Globus pallidus (tissue), 1 donor: Measurements from ENCODE around the gene ANKS1B.

ENCODE experiments used
- DNase-seq: peaks from one replicate; pipeline ENCODE4 v3.0.0-alpha.2; 2015; ENCODE audit warnings: low spot score

Gene ANKS1B

DNA sequence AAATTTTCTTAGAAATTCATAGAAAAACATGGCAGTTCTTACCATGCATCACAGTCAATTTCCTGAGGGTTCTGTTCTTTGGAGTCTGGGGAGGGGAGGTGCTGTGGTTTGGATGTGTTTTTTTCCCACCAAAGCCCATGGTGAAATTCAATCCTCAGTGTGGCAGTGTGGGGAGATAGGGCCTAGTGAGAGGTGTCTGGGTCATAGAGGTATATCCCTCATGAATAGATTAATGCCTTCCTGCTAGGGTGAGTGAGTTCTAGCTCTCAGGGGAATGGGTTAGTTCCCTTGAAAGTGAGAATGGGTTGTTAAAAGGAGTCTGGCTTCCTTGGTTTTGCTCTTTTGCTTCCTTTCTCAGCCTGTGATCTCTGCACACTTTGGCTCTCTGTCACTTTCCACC is 1061.9 kb downstream of the ANKS1B start:
- no peak for DNase-seq

GRCh38 chr12:98918176-98918863 is 1066.4 kb downstream of the ANKS1B start:
- no peak for DNase-seq

- no peak for DNase-seq
These were observed 1068.6 kb downstream of the ANKS1B start for GRCh38 chr12:98916106-98916505.

DNA sequence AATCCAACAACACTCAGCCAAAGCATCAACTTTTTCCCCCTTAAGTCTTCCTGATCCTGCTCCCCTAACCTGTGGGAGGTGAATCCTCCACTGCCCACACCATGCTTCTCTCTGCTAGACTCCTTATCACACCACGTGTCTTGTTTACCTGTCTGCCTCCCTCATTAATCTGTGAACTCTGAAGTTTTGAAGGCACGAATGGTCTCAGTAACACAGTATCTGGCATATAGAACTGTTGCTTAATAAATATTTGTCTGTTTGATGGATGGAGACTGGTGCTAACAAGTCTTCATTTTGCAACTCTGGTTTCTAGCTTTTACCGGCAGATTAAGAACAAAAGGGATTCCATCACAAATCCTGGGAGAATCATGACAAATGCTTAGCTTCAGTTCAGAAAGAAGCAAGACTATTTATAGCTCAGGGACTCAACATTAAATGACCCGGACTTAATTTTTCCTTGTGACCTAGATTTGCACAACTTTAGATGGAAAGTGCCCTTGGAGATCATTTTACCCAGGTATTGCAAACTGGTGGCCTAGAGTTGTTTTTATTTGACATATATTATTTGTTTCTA is 1072.2 kb downstream of the ANKS1B start:
- no peak for DNase-seq

DNA sequence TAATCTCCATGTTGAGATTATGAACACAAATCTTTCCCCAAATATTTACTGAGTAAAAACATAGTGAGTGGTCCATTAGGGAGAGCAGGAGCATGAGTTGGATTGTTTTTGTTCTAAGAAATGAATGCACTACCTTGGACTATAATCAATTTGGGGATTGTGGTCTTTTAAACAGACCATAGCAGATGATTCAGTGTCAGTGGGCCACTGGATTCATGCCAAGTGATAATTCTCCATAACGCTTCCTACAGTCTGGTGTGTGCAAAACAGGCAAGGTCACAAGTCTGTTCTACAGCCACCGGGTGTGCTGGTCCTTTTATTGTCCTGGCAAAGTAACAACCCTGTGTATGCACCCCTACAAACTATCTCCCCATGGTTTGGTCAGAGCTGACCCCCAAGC is 1073.3 kb downstream of the ANKS1B start:
- DNase-seq, result no peak

- DNase-seq, result no peak
These were observed 1075.0 kb downstream of the ANKS1B start for GRCh38 chr12:98909746-98910145.

DNA sequence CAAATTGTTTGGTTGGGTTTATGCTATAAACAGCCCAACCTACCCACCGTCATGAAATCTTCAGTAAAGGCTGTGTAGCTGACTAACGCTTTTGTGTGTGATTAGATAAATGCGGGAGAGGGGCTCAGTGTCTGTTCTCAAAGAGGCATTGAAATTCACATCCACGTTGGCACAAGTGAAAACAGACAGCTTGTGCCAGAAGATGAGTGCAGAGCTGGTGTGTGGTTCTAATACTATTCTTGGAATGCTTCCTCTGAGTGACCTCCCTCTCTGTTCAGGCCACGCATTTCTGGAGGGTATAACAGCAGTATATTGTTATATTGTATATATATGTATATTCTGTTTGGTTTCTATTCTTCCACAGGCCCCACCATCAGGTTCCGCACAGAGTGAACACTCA is 1075.9 kb downstream of the ANKS1B start:
- no peak for DNase-seq

DNA sequence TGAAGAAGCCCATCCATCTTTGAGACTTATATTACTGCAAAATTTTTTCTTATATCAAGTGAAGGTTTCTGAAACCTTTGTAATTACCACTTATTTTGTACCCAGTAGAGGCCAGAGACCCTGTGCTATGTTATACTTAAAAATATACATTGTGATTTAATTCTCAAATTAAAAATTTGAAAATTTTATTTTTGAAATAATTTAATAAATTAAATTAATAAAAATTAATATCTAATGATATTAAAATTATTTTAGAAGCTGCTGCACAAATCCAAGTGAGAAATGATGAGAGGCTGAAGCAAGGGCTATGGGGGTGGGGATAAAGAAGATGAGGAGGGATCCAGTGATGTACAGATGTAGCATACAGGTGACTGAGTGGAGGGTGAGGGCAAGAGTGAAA is 1080.9 kb downstream of the ANKS1B start:
- no peak for DNase-seq

GRCh38 chr12:98901189-98901588 is 1083.5 kb downstream of the ANKS1B start:
- DNase-seq, result no peak

GRCh38 chr12:98896938-98897337 is 1087.8 kb downstream of the ANKS1B start:
- no peak for DNase-seq

DNA sequence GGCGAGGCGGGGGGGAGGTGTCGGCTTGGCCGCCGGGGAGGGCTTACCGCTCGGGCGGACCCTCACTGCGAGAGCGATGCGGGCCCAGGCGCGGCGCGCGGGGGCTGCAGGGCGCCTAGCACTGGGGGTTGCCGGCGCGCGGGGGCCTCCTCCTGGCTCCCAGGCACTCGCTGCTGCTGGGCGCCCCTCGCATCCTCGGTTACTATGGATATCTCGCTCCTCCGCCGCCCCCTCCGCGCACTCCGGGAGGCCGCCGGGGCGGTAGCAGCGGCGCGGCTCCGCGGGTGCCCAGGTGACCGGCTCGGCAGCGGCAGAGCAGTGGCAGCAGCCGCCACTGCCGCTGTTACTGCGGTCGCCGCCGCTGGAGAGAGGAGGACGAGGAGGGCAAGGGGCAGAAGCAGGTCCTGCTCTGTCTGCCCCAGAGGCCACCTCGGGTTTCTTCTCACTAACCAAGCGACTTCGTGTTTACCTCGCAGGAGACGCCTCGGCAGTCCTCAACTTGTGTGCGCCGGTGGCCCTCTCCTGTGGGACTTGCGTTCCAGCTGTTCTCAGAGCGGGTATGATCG is 1089.6 kb downstream of the ANKS1B start:
- no peak for DNase-seq

DNA sequence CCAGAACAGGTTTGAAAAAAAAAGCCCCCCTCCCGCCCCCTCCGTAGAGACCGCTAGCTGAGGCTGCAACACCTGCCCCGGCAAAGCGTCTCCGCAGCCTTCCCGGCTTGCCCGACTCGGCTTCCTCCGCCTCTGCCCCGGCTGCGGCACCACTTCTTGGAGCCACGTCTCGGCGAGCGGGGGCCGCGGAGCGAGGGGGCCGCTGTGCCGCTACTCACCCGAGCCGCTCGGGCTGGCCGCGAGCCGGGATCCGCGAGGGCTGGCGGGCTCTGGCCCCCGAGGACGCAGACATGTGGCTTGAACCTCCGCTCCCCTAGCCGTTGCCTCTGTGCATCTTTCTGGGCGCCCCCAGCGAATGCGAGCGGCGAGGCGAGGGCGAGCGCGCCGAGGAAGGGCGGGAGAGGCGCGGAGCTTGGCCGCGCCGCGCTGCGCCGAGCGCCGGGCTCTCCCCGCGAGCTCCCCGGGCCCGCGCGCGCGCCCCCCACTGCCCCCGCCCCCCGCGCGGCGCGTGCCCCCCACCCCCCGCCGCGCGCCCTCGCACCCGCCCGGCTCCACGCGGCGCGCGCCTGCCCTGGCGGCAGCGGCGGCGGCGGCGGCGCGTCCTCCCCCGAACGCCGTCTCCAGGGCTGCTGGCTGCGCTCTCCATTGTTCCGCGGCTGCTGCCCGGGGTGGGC is 1090.2 kb downstream of the ANKS1B start:
- DNase-seq, result peak; percentile 78

DNA sequence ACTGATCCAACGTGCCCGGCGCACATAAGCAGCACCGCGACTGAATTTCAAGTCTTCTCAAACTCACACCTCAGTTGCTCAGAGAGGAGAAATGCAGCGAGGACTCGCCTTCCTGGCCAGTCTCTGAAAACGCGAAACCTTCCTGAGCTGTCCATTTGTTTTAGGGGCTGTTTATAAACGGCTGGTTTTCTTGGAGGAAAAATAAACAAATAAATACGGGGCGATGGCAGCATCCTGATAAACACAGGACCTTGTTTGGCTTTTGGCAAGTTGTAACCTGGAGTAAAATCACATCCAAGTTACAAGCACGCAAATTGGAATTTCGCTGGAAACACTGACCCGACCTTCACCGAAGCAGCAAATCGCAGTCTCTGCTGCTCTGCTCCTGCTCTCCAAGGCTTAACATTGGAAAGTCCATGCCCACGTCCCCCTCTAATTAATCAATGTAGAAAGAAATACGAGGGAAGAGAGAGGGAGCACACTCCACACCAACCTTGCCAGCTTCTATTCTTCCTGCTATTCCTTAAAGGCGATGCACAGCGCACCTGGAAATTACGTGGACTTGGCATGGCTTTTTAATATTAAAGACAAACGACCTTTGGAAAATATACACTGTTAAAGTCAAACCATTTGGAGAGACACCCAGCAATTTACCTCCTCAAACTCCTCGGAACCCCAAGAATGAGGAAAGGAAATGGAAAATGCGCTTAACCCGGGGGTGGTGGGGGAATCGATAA is 1090.9 kb downstream of the ANKS1B start:
- peak; percentile 58 for DNase-seq

GRCh38 chr12:98893126-98893674 is 1091.5 kb downstream of the ANKS1B start:
- DNase-seq, result peak; percentile 60

GRCh38 chr12:98885778-98886177 is 1099.0 kb downstream of the ANKS1B start:
- DNase-seq, result no peak

DNA sequence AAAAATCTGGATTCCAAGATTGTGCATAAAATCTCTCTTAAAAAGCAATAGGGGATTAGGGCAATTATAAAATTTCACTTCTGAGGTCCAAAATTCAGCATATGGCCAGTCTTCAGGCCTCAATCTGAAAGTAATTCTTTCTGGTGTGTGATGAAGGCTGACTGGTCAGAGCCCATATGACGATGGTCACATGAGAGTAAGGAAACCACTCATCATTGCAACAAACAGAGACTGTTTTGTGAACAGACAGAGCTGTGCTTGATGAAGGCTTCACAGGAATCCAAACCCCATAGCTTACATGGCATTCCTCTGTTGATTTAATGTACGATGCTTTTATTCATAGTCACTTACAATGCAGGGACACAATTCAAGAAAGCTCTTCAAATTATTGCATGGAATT is 1101.5 kb downstream of the ANKS1B start:
- DNase-seq, result peak; percentile 97

GRCh38 chr12:98882526-98882925 is 1102.2 kb downstream of the ANKS1B start:
- no peak for DNase-seq

GRCh38 chr12:98873776-98874175 is 1111.0 kb downstream of the ANKS1B start:
- no peak for DNase-seq

GRCh38 chr12:98870504-98870903 is 1114.2 kb downstream of the ANKS1B start:
- peak; percentile 96 for DNase-seq

DNA sequence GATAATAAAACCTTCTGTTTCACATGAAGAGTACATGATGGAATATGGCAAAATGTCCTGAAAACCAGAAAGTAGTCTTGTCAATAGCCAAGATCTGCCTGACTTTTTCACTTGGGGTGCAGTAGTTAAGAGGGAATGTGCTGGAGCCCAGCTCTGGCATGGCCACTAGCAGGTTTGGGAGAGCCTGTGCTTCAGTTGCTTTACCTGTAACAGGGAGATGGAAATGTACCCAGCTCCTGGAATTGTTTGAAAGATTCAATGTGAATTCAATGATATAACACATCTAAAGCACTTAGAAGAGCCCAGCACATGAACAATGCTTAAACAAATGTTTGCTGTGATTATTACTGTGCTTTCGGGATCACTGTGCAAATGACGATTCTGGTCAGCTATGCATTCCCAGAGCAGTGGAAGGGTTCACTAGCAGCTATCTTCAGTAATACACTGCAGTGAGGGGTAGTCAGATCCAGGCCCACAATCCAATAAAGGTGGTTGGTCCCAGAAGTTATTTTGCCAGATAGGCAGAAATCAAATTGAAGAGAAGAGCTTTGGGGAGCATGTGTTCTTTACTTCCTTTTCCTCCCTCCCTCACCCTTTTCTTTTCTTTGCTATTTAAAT is 1114.7 kb downstream of the ANKS1B start:
- peak; percentile 52 for DNase-seq

GRCh38 chr12:98868538-98868937 is 1116.2 kb downstream of the ANKS1B start:
- DNase-seq, result no peak

DNA sequence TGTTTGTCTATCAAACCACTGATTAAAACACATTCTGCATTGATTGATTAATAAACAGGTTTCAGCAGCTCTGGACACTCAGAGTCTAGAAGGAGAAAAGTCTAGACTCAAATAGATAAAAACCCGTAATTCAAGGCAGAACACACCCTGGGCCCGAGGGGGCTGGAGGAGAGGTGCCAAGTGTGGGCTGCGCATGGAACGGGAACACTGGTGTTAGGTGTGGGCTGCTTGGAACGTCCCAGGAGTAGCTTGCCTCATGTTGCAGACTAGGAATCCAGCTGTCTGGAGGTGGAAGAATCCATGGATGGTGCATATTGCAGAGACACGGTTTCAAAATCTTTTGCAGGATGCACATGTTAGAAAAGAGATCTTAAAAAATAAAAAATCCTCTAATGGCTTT is 1116.7 kb downstream of the ANKS1B start:
- DNase-seq, result no peak
